K562 (cell line): ENCODE measurements around the gene CACNA1C. TPM values are rescaled to one million over a fixed set of nuclear protein-coding genes. Genes with fewer than 3 reads are reported as not detected.

Experiments
- ATAC-seq: fragments of 200-7000 bp; cut with Tn5 transposase; 3 replicates; pipeline ENCODE4 v1.9.1; 2020; ENCODE audit warnings: moderate library complexity
- BruUV-seq: library from RNA; stranded (reverse); fragments of 400-500 nt; replicated peaks from 2 replicates; lab custom pipeline; 2021; lab: Mats Ljungman, UMichigan
- CTCF ChIA-PET: fragments of 300-600 bp; formaldehyde crosslinking; extraction: SDS; loops from one replicate; lab custom pipeline; 2021; ENCODE audit warnings: low intra/inter-chr PET ratio; lab: Yijun Ruan, JAX
- POLR2A ChIA-PET: fragments of 300-600, 350-650 bp; sonication (Branson Sonifier 250); formaldehyde crosslinking; extraction: SDS; loops from one replicate; lab custom pipeline; 2021; ENCODE audit warnings: antibody characterized with exemption, inconsistent platforms; lab: Yijun Ruan, JAX
- DNase-seq, 4 experiments: peaks; one replicate each; pipeline versions ENCODE4 v3.0.0 to v3.0.0-alpha.2; 2011 to 2018; ENCODE audit warnings: low spot score in 3 of 4, mixed read lengths in 3 of 4; ENCODE audit errors: extremely low read depth in 1 of 4
- FAIRE-seq: peaks from 2 replicates; lab custom pipeline; 2011; peaks lifted over from hg19 to GRCh38; lab: Jason Lieb, UNC
- H2AFZ ChIP-seq: 2 replicates; pipeline ENCODE4 v1.6.0; 2011; ENCODE audit warnings: low read depth, low read length, control low read depth, inconsistent platforms
- H3K27ac ChIP-seq: fragments of 200-600 bp; 3 replicates; pipeline ENCODE4 v1.8.0; 2011; ENCODE audit warnings: low read depth, mild to moderate bottlenecking, control low read depth, inconsistent platforms, low read length, moderate library complexity, mixed read lengths; ENCODE audit errors: extremely low read depth
- H3K27me3 ChIP-seq, 2 experiments: fragments of 300-600 bp in 1 of 2; 2 replicates in 1 of 2; 3 replicates in 1 of 2; pipeline versions ENCODE4 v1.6.0 to v1.8.0; 2011; ENCODE audit warnings: inconsistent platforms in 2 of 2, low read length in 2 of 2, mild to moderate bottlenecking in 1 of 2, mixed read lengths in 1 of 2, moderate library complexity in 1 of 2; ENCODE audit not compliant: control insufficient read depth in 2 of 2, insufficient read depth in 2 of 2
- H3K36me3 ChIP-seq: fragments of 300-600 bp; 3 replicates; pipeline ENCODE4 v1.8.0; 2011; ENCODE audit warnings: mild to moderate bottlenecking, low read length, inconsistent platforms; ENCODE audit not compliant: control insufficient read depth, insufficient read depth
- H3K4me1 ChIP-seq, 2 experiments: fragments of 200-600 bp in 1 of 2; replicated peaks in 1 of 2; 2 replicates in 1 of 2; 3 replicates in 1 of 2; pipeline versions ENCODE4 v1.5.1 to v1.8.0; 2011; ENCODE audit warnings: inconsistent platforms in 2 of 2, low read length in 2 of 2, mild to moderate bottlenecking in 1 of 2, mixed read lengths in 1 of 2, moderate library complexity in 1 of 2; ENCODE audit not compliant: control insufficient read depth in 2 of 2, insufficient read depth in 2 of 2
- H3K4me2 ChIP-seq: 2 replicates; pipeline ENCODE4 v1.6.1; 2011; ENCODE audit warnings: low read length, control low read depth, inconsistent platforms, mixed read lengths; ENCODE audit not compliant: insufficient read depth
- H3K4me3 ChIP-seq: fragments of 200-600 bp; sonication (generic), shearing (Covaris generic); 2 replicates; pipeline ENCODE4 v1.5.1; 2016; ENCODE audit warnings: control low read depth, inconsistent platforms
- H3K79me2 ChIP-seq: fragments of 200-600 bp; 3 replicates; pipeline ENCODE4 v1.8.0; 2011; ENCODE audit warnings: low read length, inconsistent platforms; ENCODE audit not compliant: control insufficient read depth, insufficient read depth
- H3K9ac ChIP-seq, 2 experiments: 2 replicates each; pipeline versions ENCODE4 v1.6.0 to v1.6.1; 2011; ENCODE audit warnings: low read depth in 2 of 2, low read length in 2 of 2, control low read depth in 1 of 2, inconsistent platforms in 1 of 2, mild to moderate bottlenecking in 1 of 2, mixed read lengths in 1 of 2; ENCODE audit not compliant: insufficient read depth in 1 of 2
- H3K9me1 ChIP-seq: one replicate; pipeline ENCODE4 v1.6.0; 2011; ENCODE audit warnings: inconsistent platforms, mild to moderate bottlenecking, low read length, moderate library complexity; ENCODE audit not compliant: control insufficient read depth, insufficient read depth
- H3K9me3 ChIP-seq: replicated peaks from 2 replicates; pipeline ENCODE4 v1.5.1; 2011; ENCODE audit warnings: low read depth, low read length, inconsistent platforms; ENCODE audit not compliant: control insufficient read depth, insufficient read depth
- H4K20me1 ChIP-seq: replicated peaks from 2 replicates; pipeline ENCODE4 v1.6.1; 2011; ENCODE audit warnings: low read length, inconsistent platforms, mixed read lengths; ENCODE audit not compliant: control insufficient read depth, insufficient read depth
- COPS2 ChIP-seq: fragments of 450-650 bp; conservative IDR thresholded peaks from 2 replicates; pipeline ENCODE4 v1.6.1; 2016; ENCODE audit warnings: mild to moderate bottlenecking, moderate library complexity
- CUX1 ChIP-seq: fragments of 200-800 bp; sonication (Bioruptor generic); IDR thresholded peaks from 2 replicates; pipeline ENCODE4 v1.6.1; 2016; ENCODE audit warnings: missing genetic modification characterization, missing compliant biosample characterization
- HNRNPUL1 ChIP-seq: fragments of 200-400 bp; formaldehyde crosslinking; IDR thresholded peaks from 2 replicates; pipeline ENCODE4 v1.6.1; 2017; ENCODE audit warnings: low read length
- IFI16 ChIP-seq: fragments of 250-450 bp; sonication (Bioruptor Pico); IDR thresholded peaks from 2 replicates; pipeline ENCODE4 v2.1.2; 2022; ENCODE audit warnings: mild to moderate bottlenecking, inconsistent platforms
- NFRKB ChIP-seq: fragments of 450-650 bp; IDR thresholded peaks from 2 replicates; pipeline ENCODE4 v1.6.1; 2016; ENCODE audit warnings: low read depth
- RBM25 ChIP-seq: fragments of 200-400 bp; formaldehyde crosslinking; IDR thresholded peaks from 2 replicates; pipeline ENCODE4 v1.6.1; 2018; ENCODE audit warnings: low read length, low read depth, moderate library complexity; ENCODE audit not compliant: severe bottlenecking
- RFX1 ChIP-seq: fragments of 450-650 bp; IDR thresholded peaks from 2 replicates; pipeline ENCODE4 v1.6.1; 2016; ENCODE audit warnings: mild to moderate bottlenecking, moderate library complexity
- TCF7 ChIP-seq: sonication (generic); IDR thresholded peaks from 2 replicates; pipeline ENCODE4 v1.6.1; 2016; ENCODE audit warnings: antibody characterized with exemption, borderline replicate concordance
- ZNF764 ChIP-seq: fragments of 250-450 bp; sonication (Bioruptor Pico); IDR thresholded peaks from 2 replicates; pipeline ENCODE4 v1.4.0; 2020; ENCODE audit warnings: low read depth, mild to moderate bottlenecking, moderate library complexity
- WGBS: fragments of 100-300 bp; shearing (Covaris generic); methylation state at CpG from one replicate; pipeline ENCODE4 v1.1.6; 2016; ENCODE audit warnings: low coverage, mixed read lengths; ENCODE audit not compliant: insufficient coverage; ENCODE audit errors: missing lambda C conversion rate; 5-methylcytosine and 5-hydroxymethylcytosine counted together
- in situ Hi-C: fragments of 300-500 bp; cut with MboI; formaldehyde crosslinking; loops from 4 replicates; pipeline ENCODE4 v1.15.0; 2018; ENCODE audit warnings: inconsistent platforms, mixed read lengths
- intact Hi-C: fragments of 100-400 bp; cut with micrococcal nuclease; formaldehyde crosslinking; loops from 2 replicates; pipeline ENCODE4 v1.14.2; 2022
- polyA plus RNA-seq, 8 experiments: library from polyadenylated mRNA; depleted of rRNA in 4 of 8; stranded (reverse) in 5 of 8; unstranded in 3 of 8; fragments of >200 nt; fragmentation: Nextera tagmentation in 2 of 8; fragmentation: Illumina TruSeq in 1 of 8; extraction: Ambion mirVana in 2 of 8; extraction: Trizol in 1 of 8; gene quantifications; 2 replicates each; pipeline versions ENCODE4 v1.2.1 to v1.2.3, GENCODE V29; 2011 to 2014; ENCODE audit warnings: inconsistent platforms in 1 of 8, missing spikeins in 1 of 8
- total RNA-seq, 7 experiments: library from RNA; depleted of rRNA in 6 of 7; stranded (reverse); fragments of >200 nt in 6 of 7; fragmentation: Illumina TruSeq in 2 of 7; extraction: Trizol in 2 of 7; gene quantifications; 2 replicates each; pipeline versions ENCODE4 v1.2.1 to v1.2.3, GENCODE V29; 2011 to 2021; ENCODE audit warnings: low replicate concordance in 1 of 7
- TF ChIP-seq, protein P1 (sequence below): fragments of 450-650 bp; IDR thresholded peaks from 2 replicates; pipeline ENCODE4 v1.6.1; 2016; ENCODE audit warnings: low read depth, mild to moderate bottlenecking, moderate library complexity

CACNA1C gene
- total and polyA plus RNA-seq, 9 of the 15 experiments (the other 6 are each of a cell fraction or from before 2014, with no cell fraction given): not detected

- H4K20me1 ChIP-seq: no peaks in the 10 kb centered on the region
- in situ Hi-C loops (no loop called here), intact Hi-C loops (no loop called here)
- ATAC-seq (no peak), FAIRE-seq (no peak), DNase-seq (no peak)
- no peak overlapping the region for H3K9ac ChIP-seq
- TF ChIP-seq RBM25 (no peak), RFX1 (peak; percentile 58; the same call in 1 of the 2 replicates), ZNF764 (CRISPR knock-in tag) (no peak), HNRNPUL1 (no peak), IFI16 (CRISPR knock-in tag) (no peak), TCF7 (no peak)
- no peak overlapping the region for H2AFZ ChIP-seq
- WGBS: 2% methylated on average over 5 of the region's 5 CpGs
- no peak overlapping the region for H3K27ac ChIP-seq
- H3K9me1 ChIP-seq: no peaks in the 10 kb centered on the region
- ChIA-PET POLR2A (no interaction called here), CTCF (no interaction called here)
- H3K4me1 ChIP-seq: peaks cover 0 to 11% of the 10 kb centered on the region in 2 experiments; a peak in 1 of 5 replicates
- H3K79me2 ChIP-seq: no peaks in the 10 kb centered on the region
- BruUV-seq: no TSS peak
- H3K4me3 ChIP-seq: no peak overlapping the region
- H3K9me3 ChIP-seq: no peaks in the 10 kb centered on the region
- H3K4me2 ChIP-seq: no peak overlapping the region
- no peaks in the 10 kb centered on the region for H3K36me3 ChIP-seq
- peaks cover 5 to 13% of the 10 kb centered on the region in 2 experiments; a peak in 4 of 5 replicates for H3K27me3 ChIP-seq
Observed at GRCh38 chr12:2687058-2687457, 634.3 kb downstream of the CACNA1C start.

DNA sequence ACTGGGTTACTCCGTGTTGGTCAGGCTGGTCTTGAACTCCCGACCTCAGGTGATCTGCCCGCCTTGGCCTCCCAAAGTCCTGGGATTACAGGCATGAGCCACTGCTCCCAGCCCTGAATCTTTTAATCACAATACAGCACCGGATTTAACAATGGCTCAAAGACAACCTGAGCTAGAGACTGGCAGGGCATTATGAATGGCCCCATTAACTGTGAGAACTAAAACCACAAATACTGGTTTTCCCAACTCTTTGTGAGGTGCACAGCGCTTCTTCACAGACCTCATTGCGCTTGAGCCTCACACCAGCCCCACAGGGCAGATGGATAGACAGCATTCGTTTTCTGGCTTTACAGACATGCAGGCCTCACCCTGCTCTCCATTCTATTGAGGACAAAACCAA, 634.9 kb downstream of the CACNA1C start:
- Histone ChIP-seq H4K20me1 (no peaks in the 10 kb centered on the region), H3K4me1 (peaks cover 0 to 11% of the 10 kb centered on the region in 2 experiments; a peak in 1 of 5 replicates), H3K27me3 (peaks cover 8 to 16% of the 10 kb centered on the region in 2 experiments; a peak in 4 of 5 replicates), H3K79me2 (no peaks in the 10 kb centered on the region), H3K9me3 (no peaks in the 10 kb centered on the region), H3K9ac (no peak overlapping the region), H3K36me3 (no peaks in the 10 kb centered on the region), H3K4me2 (no peak overlapping the region), H3K4me3 (no peak overlapping the region), H3K9me1 (no peaks in the 10 kb centered on the region), H2AFZ (no peak overlapping the region), H3K27ac (no peak overlapping the region)
- no peak for DNase-seq
- ChIA-PET CTCF (no interaction called here), POLR2A (no interaction called here)
- in situ Hi-C loops (no loop called here), intact Hi-C loops (no loop called here)
- FAIRE-seq: no peak
- 2% methylated on average over 7 of the region's 7 CpGs for WGBS
- no peak for ATAC-seq
- BruUV-seq: no TSS peak
- TF ChIP-seq, protein P1, sequence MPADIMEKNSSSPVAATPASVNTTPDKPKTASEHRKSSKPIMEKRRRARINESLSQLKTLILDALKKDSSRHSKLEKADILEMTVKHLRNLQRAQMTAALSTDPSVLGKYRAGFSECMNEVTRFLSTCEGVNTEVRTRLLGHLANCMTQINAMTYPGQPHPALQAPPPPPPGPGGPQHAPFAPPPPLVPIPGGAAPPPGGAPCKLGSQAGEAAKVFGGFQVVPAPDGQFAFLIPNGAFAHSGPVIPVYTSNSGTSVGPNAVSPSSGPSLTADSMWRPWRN: no peak
- TF ChIP-seq CUX1 (CRISPR knock-in tag) (no peak), COPS2 (no peak), NFRKB (no peak)
